MM.1S (cell line): ENCODE measurements around the gene FOSL1.

Experiments used
- DNase-seq: peaks from one replicate; pipeline ENCODE4 v3.0.0-alpha.2; 2015
- H2AFZ ChIP-seq: fragments of 300-600 bp; sonication (generic); 2 replicates; pipeline ENCODE4 v1.6.0; 2016; ENCODE audit warnings: antibody characterized with exemption, low read length
- H3F3A ChIP-seq: fragments of 300-600 bp; sonication (generic); 2 replicates; pipeline ENCODE4 v1.6.1; 2016; ENCODE audit warnings: mild to moderate bottlenecking, antibody characterized with exemption, low read length, moderate library complexity, mixed read lengths; ENCODE audit not compliant: insufficient read depth
- H3K27ac ChIP-seq: fragments of 300-600 bp; sonication (generic); 2 replicates; pipeline ENCODE4 v1.5.1; 2016; ENCODE audit warnings: mild to moderate bottlenecking, low read length
- H3K27me3 ChIP-seq: fragments of 300-600 bp; sonication (generic); replicated peaks from 2 replicates; pipeline ENCODE4 v1.6.0; 2016; ENCODE audit warnings: low read length; ENCODE audit not compliant: insufficient read depth
- H3K36me3 ChIP-seq: fragments of 300-600 bp; sonication (generic); replicated peaks from 2 replicates; pipeline ENCODE4 v1.6.1; 2016; ENCODE audit warnings: mild to moderate bottlenecking, low read length, mixed read lengths; ENCODE audit not compliant: insufficient read depth
- H3K4me1 ChIP-seq: fragments of 300-600 bp; sonication (generic); 2 replicates; pipeline ENCODE4 v1.6.1; 2016; ENCODE audit warnings: low read length, mixed read lengths
- H3K4me2 ChIP-seq: fragments of 300-600 bp; sonication (generic); 2 replicates; pipeline ENCODE4 v1.6.0; 2016; ENCODE audit warnings: low read depth, low read length
- H3K4me3 ChIP-seq: fragments of 300-600 bp; sonication (generic); 2 replicates; pipeline ENCODE4 v1.5.1; 2016; ENCODE audit warnings: low read length, mixed read lengths
- H3K79me2 ChIP-seq: fragments of 300-600 bp; sonication (generic); 2 replicates; pipeline ENCODE4 v1.6.1; 2016; ENCODE audit warnings: mixed run types, low read length, mixed read lengths
- H3K9ac ChIP-seq: fragments of 300-600 bp; sonication (generic); 2 replicates; pipeline ENCODE4 v1.6.1; 2016; ENCODE audit warnings: low read length, mixed read lengths
- H3K9me2 ChIP-seq: fragments of 300-600 bp; sonication (generic); replicated peaks from 2 replicates; pipeline ENCODE4 v1.6.1; 2016; ENCODE audit warnings: mild to moderate bottlenecking, low read length, mixed read lengths; ENCODE audit not compliant: insufficient read depth
- H3K9me3 ChIP-seq: fragments of 300-600 bp; sonication (generic); replicated peaks from 2 replicates; pipeline ENCODE4 v1.6.1; 2016; ENCODE audit warnings: mild to moderate bottlenecking, low read length, mixed read lengths; ENCODE audit not compliant: insufficient read depth
- H4K20me1 ChIP-seq: fragments of 300-600 bp; sonication (generic); 2 replicates; pipeline ENCODE4 v1.6.1; 2016; ENCODE audit warnings: mild to moderate bottlenecking, low read length, moderate library complexity, mixed read lengths; ENCODE audit not compliant: insufficient read depth
- CTCF ChIP-seq: fragments of 300-600 bp; sonication (generic); IDR thresholded peaks from 2 replicates; pipeline ENCODE4 v1.5.1; 2016; ENCODE audit warnings: antibody characterized with exemption, low read length, mixed read lengths
- EZH2 ChIP-seq: fragments of 300-600 bp; sonication (generic); optimal IDR thresholded peaks from 2 replicates; pipeline ENCODE3; 2017; ENCODE audit warnings: low read depth, mild to moderate bottlenecking, antibody characterized with exemption, low read length, mixed read lengths
- EZH2phosphoT487 ChIP-seq: fragments of 300-600 bp; sonication (generic); IDR thresholded peaks from 2 replicates; pipeline ENCODE4 v1.6.1; 2018; ENCODE audit warnings: antibody characterized with exemption, low read length

The FOSL1 gene

DNA sequence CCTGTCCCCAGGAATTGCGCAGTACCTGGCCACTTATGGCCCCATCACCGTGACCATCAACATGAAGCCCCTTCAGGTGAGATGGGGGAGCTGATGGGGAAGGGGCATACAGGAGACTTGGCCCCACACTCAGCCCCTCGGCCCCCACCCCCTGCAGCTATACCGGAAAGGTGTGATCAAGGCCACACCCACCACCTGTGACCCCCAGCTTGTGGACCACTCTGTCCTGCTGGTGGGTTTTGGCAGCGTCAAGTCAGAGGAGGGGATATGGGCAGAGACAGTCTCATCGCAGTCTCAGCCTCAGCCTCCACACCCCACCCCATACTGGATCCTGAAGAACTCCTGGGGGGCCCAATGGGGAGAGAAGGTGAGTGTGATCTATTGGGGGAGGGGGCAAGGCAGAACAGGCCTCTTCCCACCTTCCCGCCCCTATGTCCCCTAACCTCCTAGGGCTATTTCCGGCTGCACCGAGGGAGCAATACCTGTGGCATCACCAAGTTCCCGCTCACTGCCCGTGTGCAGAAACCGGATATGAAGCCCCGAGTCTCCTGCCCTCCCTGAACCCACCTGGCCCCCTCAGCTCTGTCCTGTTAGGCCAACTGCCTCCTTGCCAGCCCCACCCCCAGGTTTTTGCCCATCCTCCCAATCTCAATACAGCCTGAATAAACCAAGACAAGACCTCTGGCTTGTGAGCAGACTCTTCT lies 17.0 kb downstream of the FOSL1 start:
- no peak overlapping the region for H2AFZ ChIP-seq

GRCh38 chr11:65882120-65883057 lies 17.8 kb downstream of the FOSL1 start:
- Histone ChIP-seq H4K20me1 (no peaks in the 10 kb centered on the region), H3K9me2 (no peaks in the 10 kb centered on the region), H3K9me3 (no peaks in the 10 kb centered on the region), H2AFZ (no peak overlapping the region), H3K9ac (no peak overlapping the region), H3K4me1 (peaks cover 20% of the 10 kb centered on the region), H3K4me3 (no peak overlapping the region), H3K36me3 (peaks cover 8% of the 10 kb centered on the region), H3F3A (no peaks in the 10 kb centered on the region), H3K27ac (no peak overlapping the region), H3K27me3 (no peaks in the 10 kb centered on the region), H3K4me2 (no peak overlapping the region), H3K79me2 (peaks cover 18% of the 10 kb centered on the region)
- no peak for DNase-seq
- TF ChIP-seq EZH2, result no peak
- no peak for TF ChIP-seq EZH2phosphoT487
- no peak for TF ChIP-seq CTCF

More for the DNA sequence above, 17.0 kb downstream of the FOSL1 start:
- no peak overlapping the region for H3K4me2 ChIP-seq
- no peak overlapping the region for H3K4me3 ChIP-seq
- H4K20me1 ChIP-seq, result no peaks in the 10 kb centered on the region
- H3K9me2 ChIP-seq, result no peaks in the 10 kb centered on the region
- no peak for TF ChIP-seq CTCF
- TF ChIP-seq EZH2phosphoT487, result no peak
- no peak for TF ChIP-seq EZH2
- H3K9ac ChIP-seq, result no peak overlapping the region
- no peaks in the 10 kb centered on the region for H3K27me3 ChIP-seq
- no peak overlapping the region for H3K27ac ChIP-seq
- H3K4me1 ChIP-seq, result peaks cover 25% of the 10 kb centered on the region
- peaks cover 26% of the 10 kb centered on the region for H3K79me2 ChIP-seq
- no peak for DNase-seq
- H3K36me3 ChIP-seq, result peaks cover 8% of the 10 kb centered on the region
- H3F3A ChIP-seq, result 0 out of 2 replicates have a peak, but pooled peaks cover 7% of the 10 kb centered on the region
- H3K9me3 ChIP-seq, result no peaks in the 10 kb centered on the region

DNA sequence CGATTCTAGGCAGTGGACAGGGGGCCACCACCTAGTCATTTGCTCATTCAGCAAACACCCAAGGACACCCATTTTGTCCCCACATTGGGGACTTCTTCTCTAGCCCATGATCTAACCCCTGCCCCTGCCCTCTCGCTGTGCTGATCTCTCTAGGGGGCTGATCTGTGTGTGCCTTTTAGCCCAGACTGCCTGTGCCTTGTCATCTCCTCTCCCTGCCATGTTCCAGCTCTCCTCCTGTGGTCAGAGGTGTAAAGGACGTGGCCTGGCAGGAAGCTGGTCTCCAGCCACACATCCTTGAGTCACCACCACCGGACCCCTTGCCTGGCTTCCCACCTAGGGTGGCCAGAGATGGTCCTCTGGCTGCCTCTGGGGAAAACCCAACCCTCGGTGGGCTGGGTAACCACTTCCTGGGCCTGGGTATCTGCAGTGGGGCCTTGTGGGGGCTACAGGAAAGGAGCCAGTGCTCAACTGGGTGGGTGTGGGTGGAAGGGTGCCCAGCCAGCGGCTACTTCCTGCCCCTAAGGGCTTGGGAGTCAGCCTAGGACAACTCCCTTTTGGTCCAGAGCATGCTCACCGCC lies 19.3 kb downstream of the FOSL1 start:
- H3K4me2 ChIP-seq, result no peak overlapping the region
- peaks cover 8% of the 10 kb centered on the region for H3K79me2 ChIP-seq
- no peak overlapping the region for H3K4me3 ChIP-seq
- H3F3A ChIP-seq, result no peaks in the 10 kb centered on the region
- no peak overlapping the region for H3K9ac ChIP-seq
- no peaks in the 10 kb centered on the region for H3K9me3 ChIP-seq
- no peak overlapping the region for H3K27ac ChIP-seq
- TF ChIP-seq EZH2phosphoT487 (no peak), CTCF (no peak), EZH2 (no peak)
- H4K20me1 ChIP-seq, result no peaks in the 10 kb centered on the region
- H3K4me1 ChIP-seq, result peaks cover 12% of the 10 kb centered on the region; the same call in 1 of the 2 replicates
- no peaks in the 10 kb centered on the region for H3K27me3 ChIP-seq
- no peaks in the 10 kb centered on the region for H3K9me2 ChIP-seq
- no peak overlapping the region for H2AFZ ChIP-seq
- peaks cover 8% of the 10 kb centered on the region for H3K36me3 ChIP-seq
- DNase-seq, result no peak
